SK-N-SH treated with all-trans-retinoic acid at 6 μM for 48 hours (cell line): ENCODE results near the gene SLC5A10.

Experiments
- CSDC2 ChIP-seq: fragments of 250-450 bp; sonication (Bioruptor Pico); IDR thresholded peaks from 2 replicates; pipeline ENCODE4 v1.5.0; 2020; ENCODE audit warnings: mild to moderate bottlenecking, moderate library complexity
- PPARA ChIP-seq: fragments of 250-450 bp; sonication (Bioruptor Pico); IDR thresholded peaks from 2 replicates; pipeline ENCODE4 v1.5.0; 2020; ENCODE audit warnings: mild to moderate bottlenecking, borderline replicate concordance
- RARB ChIP-seq: fragments of 250-450 bp; sonication (Bioruptor Pico); IDR thresholded peaks from 2 replicates; pipeline ENCODE4 v1.8.0; 2021; ENCODE audit warnings: mild to moderate bottlenecking, moderate library complexity
- SNAI2 ChIP-seq: fragments of 250-450 bp; sonication (Bioruptor Pico); IDR thresholded peaks from 2 replicates; pipeline ENCODE4 v1.5.0; 2020; ENCODE audit warnings: mild to moderate bottlenecking, moderate library complexity
- TOX ChIP-seq: fragments of 250-450 bp; sonication (Bioruptor Pico); IDR thresholded peaks from 2 replicates; pipeline ENCODE4 v1.8.0; 2021; ENCODE audit warnings: mild to moderate bottlenecking, moderate library complexity, borderline replicate concordance
- ZC3H10 ChIP-seq: fragments of 250-450 bp; sonication (Bioruptor Pico); IDR thresholded peaks from 2 replicates; pipeline ENCODE4 v1.5.1; 2021; ENCODE audit warnings: mild to moderate bottlenecking, moderate library complexity
- ZFP3 ChIP-seq: fragments of 250-450 bp; sonication (Bioruptor Pico); IDR thresholded peaks from 2 replicates; pipeline ENCODE4 v1.5.0; 2020; ENCODE audit warnings: mild to moderate bottlenecking, moderate library complexity
- ZFP30 ChIP-seq: fragments of 450-650 bp; formaldehyde crosslinking; IDR thresholded peaks from 2 replicates; pipeline ENCODE4 v1.5.0; 2022; ENCODE audit warnings: mild to moderate bottlenecking, moderate library complexity
- ZNF8 ChIP-seq: fragments of 450-650 bp; formaldehyde crosslinking; IDR thresholded peaks from 2 replicates; pipeline ENCODE4 v1.5.0; 2020; ENCODE audit warnings: mild to moderate bottlenecking, moderate library complexity
- TF ChIP-seq, protein P1 (sequence below): fragments of 250-450 bp; sonication (Bioruptor Pico); IDR thresholded peaks from 2 replicates; pipeline ENCODE4 v1.8.0; 2020; ENCODE audit warnings: mild to moderate bottlenecking, moderate library complexity, borderline replicate concordance
- TF ChIP-seq, protein P2 (sequence below): fragments of 250-450 bp; sonication (Bioruptor Pico); IDR thresholded peaks from 2 replicates; pipeline ENCODE4 v1.5.1; 2020; ENCODE audit warnings: low read depth, mild to moderate bottlenecking, moderate library complexity
- TF ChIP-seq, protein P3 (sequence below): fragments of 250-450 bp; sonication (Bioruptor Pico); IDR thresholded peaks from 2 replicates; pipeline ENCODE4 v1.8.0; 2021; ENCODE audit warnings: low read depth, mild to moderate bottlenecking, moderate library complexity, borderline replicate concordance
- TF ChIP-seq, protein P4 (sequence below): fragments of 250-450 bp; sonication (Bioruptor Pico); IDR thresholded peaks from 2 replicates; pipeline ENCODE4 v1.5.0; 2020; ENCODE audit warnings: mild to moderate bottlenecking, moderate library complexity

DNA sequence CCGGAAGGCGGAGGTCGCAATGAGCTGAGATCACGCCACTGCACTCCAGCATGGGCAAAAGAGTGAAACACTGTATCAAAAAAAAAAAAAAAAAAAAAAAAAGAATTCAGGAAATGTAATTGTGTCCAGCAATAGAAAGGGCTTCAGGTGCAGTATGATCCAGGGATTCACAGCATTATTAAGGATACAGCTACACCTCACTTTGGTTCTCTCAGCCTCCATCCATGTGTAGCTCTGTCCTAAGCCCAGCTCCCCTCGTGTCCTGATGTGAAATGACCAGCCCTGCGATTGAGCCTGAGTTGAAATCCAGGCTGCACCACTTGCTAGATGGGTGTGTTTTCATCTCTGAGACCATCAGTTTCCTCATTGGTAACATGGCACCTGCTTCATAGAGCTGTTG is 3.0 kb downstream of the SLC5A10 start:
- no peak for TF ChIP-seq PPARA (CRISPR knock-in tag)
- no peak for TF ChIP-seq SNAI2 (CRISPR knock-in tag)
- TF ChIP-seq, protein P1, sequence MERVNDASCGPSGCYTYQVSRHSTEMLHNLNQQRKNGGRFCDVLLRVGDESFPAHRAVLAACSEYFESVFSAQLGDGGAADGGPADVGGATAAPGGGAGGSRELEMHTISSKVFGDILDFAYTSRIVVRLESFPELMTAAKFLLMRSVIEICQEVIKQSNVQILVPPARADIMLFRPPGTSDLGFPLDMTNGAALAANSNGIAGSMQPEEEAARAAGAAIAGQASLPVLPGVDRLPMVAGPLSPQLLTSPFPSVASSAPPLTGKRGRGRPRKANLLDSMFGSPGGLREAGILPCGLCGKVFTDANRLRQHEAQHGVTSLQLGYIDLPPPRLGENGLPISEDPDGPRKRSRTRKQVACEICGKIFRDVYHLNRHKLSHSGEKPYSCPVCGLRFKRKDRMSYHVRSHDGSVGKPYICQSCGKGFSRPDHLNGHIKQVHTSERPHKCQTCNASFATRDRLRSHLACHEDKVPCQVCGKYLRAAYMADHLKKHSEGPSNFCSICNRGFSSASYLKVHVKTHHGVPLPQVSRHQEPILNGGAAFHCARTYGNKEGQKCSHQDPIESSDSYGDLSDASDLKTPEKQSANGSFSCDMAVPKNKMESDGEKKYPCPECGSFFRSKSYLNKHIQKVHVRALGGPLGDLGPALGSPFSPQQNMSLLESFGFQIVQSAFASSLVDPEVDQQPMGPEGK = no peak
- TF ChIP-seq CSDC2 (CRISPR knock-in tag) = no peak
- TF ChIP-seq ZC3H10 = no peak
- no peak for TF ChIP-seq ZFP3 (CRISPR knock-in tag)
- TF ChIP-seq, protein P2, sequence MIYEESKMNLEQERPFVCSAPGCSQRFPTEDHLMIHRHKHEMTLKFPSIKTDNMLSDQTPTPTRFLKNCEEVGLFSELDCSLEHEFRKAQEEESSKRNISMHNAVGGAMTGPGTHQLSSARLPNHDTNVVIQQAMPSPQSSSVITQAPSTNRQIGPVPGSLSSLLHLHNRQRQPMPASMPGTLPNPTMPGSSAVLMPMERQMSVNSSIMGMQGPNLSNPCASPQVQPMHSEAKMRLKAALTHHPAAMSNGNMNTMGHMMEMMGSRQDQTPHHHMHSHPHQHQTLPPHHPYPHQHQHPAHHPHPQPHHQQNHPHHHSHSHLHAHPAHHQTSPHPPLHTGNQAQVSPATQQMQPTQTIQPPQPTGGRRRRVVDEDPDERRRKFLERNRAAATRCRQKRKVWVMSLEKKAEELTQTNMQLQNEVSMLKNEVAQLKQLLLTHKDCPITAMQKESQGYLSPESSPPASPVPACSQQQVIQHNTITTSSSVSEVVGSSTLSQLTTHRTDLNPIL (CRISPR knock-in tag) = no peak
- no peak for TF ChIP-seq ZFP30
- TF ChIP-seq, protein P3, sequence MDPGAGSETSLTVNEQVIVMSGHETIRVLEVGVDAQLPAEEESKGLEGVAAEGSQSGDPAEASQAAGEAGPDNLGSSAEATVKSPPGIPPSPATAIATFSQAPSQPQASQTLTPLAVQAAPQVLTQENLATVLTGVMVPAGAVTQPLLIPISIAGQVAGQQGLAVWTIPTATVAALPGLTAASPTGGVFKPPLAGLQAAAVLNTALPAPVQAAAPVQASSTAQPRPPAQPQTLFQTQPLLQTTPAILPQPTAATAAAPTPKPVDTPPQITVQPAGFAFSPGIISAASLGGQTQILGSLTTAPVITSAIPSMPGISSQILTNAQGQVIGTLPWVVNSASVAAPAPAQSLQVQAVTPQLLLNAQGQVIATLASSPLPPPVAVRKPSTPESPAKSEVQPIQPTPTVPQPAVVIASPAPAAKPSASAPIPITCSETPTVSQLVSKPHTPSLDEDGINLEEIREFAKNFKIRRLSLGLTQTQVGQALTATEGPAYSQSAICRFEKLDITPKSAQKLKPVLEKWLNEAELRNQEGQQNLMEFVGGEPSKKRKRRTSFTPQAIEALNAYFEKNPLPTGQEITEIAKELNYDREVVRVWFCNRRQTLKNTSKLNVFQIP (CRISPR knock-in tag) = no peak
- no peak for TF ChIP-seq ZNF8 (CRISPR knock-in tag)
- no peak for TF ChIP-seq RARB
- TF ChIP-seq, protein P4, sequence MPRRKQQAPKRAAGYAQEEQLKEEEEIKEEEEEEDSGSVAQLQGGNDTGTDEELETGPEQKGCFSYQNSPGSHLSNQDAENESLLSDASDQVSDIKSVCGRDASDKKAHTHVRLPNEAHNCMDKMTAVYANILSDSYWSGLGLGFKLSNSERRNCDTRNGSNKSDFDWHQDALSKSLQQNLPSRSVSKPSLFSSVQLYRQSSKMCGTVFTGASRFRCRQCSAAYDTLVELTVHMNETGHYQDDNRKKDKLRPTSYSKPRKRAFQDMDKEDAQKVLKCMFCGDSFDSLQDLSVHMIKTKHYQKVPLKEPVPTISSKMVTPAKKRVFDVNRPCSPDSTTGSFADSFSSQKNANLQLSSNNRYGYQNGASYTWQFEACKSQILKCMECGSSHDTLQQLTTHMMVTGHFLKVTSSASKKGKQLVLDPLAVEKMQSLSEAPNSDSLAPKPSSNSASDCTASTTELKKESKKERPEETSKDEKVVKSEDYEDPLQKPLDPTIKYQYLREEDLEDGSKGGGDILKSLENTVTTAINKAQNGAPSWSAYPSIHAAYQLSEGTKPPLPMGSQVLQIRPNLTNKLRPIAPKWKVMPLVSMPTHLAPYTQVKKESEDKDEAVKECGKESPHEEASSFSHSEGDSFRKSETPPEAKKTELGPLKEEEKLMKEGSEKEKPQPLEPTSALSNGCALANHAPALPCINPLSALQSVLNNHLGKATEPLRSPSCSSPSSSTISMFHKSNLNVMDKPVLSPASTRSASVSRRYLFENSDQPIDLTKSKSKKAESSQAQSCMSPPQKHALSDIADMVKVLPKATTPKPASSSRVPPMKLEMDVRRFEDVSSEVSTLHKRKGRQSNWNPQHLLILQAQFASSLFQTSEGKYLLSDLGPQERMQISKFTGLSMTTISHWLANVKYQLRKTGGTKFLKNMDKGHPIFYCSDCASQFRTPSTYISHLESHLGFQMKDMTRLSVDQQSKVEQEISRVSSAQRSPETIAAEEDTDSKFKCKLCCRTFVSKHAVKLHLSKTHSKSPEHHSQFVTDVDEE (CRISPR knock-in tag) = no peak
- TF ChIP-seq TOX (CRISPR knock-in tag) = no peak
